Type B pancreatic cell (in vitro differentiated cells): ENCODE measurements around the gene GUCY1B1. TPM values are rescaled to one million over a fixed set of nuclear protein-coding genes. Genes with fewer than 3 reads are reported as not detected.
A peak's percentile ranks its signal among the peaks of the same experiment; 100 is the strongest.

Experiments used
- DNase-seq: peaks from one replicate; pipeline ENCODE4 v3.0.0; 2021; ENCODE audit warnings: mixed read lengths; ENCODE audit not compliant: unreplicated experiment; ENCODE audit errors: extremely low spot score
- H3K27ac Mint-ChIP-seq: 2 replicates; pipeline ENCODE4 v1.8.0; 2021; ENCODE audit warnings: mild to moderate bottlenecking, mixed read lengths
- H3K27me3 Mint-ChIP-seq: 2 replicates; pipeline ENCODE4 v1.8.0; 2021; ENCODE audit warnings: mixed read lengths
- H3K36me3 Mint-ChIP-seq: 2 replicates; pipeline ENCODE4 v1.8.0; 2021; ENCODE audit warnings: mixed read lengths
- H3K4me1 Mint-ChIP-seq: one replicate; pipeline ENCODE4 v1.8.0; 2021; ENCODE audit warnings: mixed read lengths; ENCODE audit not compliant: unreplicated experiment
- H3K4me3 Mint-ChIP-seq: 2 replicates; pipeline ENCODE4 v1.8.0; 2021; ENCODE audit warnings: mild to moderate bottlenecking, mixed read lengths
- H3K9me3 Mint-ChIP-seq: 2 replicates; pipeline ENCODE4 v1.8.0; 2021; ENCODE audit warnings: mixed read lengths
- total RNA-seq: library from RNA; stranded (reverse); gene quantifications from 2 replicates; pipeline ENCODE4 v1.2.1, GENCODE V29; 2021; ENCODE audit warnings: low replicate concordance
- TF ChIP-seq, protein P1 (sequence below): fragments of 200-600 bp; sonication (generic); conservative IDR thresholded peaks from 2 replicates; pipeline ENCODE4 v1.5.0; 2021; ENCODE audit warnings: antibody characterized with exemption, mild to moderate bottlenecking

The GUCY1B1 gene
- total RNA-seq, 1 donor from 2014 or later: 6.6 TPM

DNA sequence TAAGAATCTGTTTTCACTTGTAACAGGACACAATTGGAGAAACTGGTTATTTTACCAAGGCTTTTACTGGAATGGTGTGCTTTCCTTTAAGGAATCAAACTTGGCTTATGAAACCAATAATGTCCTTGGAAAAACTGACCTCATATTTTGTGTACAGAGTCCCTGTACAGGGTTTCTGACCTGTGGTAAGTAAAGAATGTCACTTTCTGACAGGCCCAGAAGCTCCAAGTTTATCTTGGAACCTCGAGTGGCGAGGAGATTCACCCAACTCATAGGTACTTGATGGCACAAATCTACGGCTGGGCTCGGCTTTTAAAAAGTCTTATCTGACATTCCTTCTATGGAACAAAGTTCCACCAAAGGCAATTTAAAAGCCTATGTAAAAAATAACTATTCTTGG, 90.2 kb downstream of the GUCY1B1 start:
- peaks cover 9% of the 10 kb centered on the region for H3K9me3 Mint-ChIP-seq
- H3K36me3 Mint-ChIP-seq: peaks cover 6% of the 10 kb centered on the region
- H3K4me1 Mint-ChIP-seq: no peaks in the 10 kb centered on the region
- H3K27ac Mint-ChIP-seq: no peak overlapping the region
- no peak overlapping the region for H3K4me3 Mint-ChIP-seq
- DNase-seq: no peak
- TF ChIP-seq, protein P1, sequence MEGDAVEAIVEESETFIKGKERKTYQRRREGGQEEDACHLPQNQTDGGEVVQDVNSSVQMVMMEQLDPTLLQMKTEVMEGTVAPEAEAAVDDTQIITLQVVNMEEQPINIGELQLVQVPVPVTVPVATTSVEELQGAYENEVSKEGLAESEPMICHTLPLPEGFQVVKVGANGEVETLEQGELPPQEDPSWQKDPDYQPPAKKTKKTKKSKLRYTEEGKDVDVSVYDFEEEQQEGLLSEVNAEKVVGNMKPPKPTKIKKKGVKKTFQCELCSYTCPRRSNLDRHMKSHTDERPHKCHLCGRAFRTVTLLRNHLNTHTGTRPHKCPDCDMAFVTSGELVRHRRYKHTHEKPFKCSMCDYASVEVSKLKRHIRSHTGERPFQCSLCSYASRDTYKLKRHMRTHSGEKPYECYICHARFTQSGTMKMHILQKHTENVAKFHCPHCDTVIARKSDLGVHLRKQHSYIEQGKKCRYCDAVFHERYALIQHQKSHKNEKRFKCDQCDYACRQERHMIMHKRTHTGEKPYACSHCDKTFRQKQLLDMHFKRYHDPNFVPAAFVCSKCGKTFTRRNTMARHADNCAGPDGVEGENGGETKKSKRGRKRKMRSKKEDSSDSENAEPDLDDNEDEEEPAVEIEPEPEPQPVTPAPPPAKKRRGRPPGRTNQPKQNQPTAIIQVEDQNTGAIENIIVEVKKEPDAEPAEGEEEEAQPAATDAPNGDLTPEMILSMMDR: no peak
- H3K27me3 Mint-ChIP-seq: no peaks in the 10 kb centered on the region

DNA sequence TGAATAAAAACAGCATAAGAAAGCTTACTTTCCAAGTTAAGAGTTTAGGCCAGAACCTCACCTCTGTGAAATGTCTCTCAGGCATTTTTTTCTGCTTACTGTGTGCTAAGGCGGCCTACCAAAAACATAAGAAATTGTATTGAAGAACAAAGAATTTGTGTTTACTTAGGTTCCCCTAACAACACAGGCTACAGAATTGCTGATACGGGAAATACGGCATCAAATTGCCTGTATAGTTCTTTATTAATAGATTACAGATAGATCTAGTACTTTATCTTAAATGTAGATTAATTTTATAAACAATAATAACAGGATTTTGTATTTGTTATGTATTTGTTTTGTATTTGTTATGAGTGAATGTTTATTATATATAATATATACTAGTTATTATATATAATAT, 94.4 kb downstream of the GUCY1B1 start:
- Mint-ChIP-seq H3K27me3 (no peaks in the 10 kb centered on the region), H3K4me3 (no peak overlapping the region), H3K9me3 (peaks cover 9% of the 10 kb centered on the region), H3K27ac (no peak overlapping the region), H3K4me1 (peaks cover 12% of the 10 kb centered on the region), H3K36me3 (peaks cover 6% of the 10 kb centered on the region)
- no peak for DNase-seq
- TF ChIP-seq, protein P1: no peak

DNA sequence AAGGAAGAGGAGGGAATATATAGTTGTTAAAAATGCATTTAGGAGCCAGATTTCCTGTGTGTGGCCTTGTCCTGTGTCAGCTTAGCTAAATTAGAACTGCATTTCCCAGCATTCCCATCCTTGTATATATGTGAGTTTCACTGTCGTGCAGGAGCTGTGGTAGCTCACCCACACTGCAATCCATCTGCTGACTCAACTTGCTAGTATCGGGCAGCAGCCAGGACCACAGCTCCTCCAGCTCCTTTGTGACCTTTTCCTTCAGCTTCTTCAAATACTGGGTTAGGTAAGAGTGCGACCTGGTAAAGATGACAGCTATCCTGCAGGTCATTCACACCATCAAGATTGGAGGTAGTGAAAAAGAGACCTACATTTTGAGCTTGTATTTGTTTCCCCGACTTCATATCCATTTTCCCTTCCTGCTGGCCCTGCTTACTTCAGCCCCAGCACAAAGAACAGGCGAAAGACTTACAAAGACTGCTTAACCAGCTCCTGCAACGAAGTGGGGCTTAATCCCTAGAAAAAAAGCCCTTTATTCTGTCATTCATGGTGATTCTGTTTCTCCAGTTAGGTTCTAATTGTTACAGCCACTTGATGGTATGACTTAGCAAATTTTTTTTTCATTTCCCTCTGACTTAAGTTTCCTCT, 95.9 kb downstream of the GUCY1B1 start:
- H3K4me3 Mint-ChIP-seq: peak overlapping the region; percentile 76
- no peak for DNase-seq
- TF ChIP-seq, protein P1: no peak
- peaks cover 6% of the 10 kb centered on the region for H3K36me3 Mint-ChIP-seq
- H3K27ac Mint-ChIP-seq: peak overlapping the region; percentile 94
- H3K4me1 Mint-ChIP-seq: peaks cover 12% of the 10 kb centered on the region
- H3K27me3 Mint-ChIP-seq: no peaks in the 10 kb centered on the region
- H3K9me3 Mint-ChIP-seq: peaks cover 9% of the 10 kb centered on the region

DNA sequence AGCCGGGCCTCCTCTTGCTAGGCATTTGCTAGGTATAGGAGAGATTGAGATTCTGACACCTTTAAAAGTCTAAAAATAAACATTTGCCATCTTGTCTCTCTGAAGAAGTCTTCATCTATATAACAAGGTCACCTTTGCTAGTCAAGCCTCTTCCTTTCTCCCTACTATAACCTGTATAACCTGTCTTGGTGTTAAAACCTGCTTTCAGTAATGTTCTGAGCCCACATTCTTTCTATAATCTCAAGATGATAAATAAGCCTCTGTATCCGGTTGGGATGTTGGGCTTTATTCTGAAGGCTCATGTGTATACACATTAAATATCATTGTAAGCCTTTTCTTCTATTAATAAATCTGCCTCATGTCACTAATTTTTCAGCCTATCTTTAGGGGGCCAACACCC, 97.1 kb downstream of the GUCY1B1 start:
- Mint-ChIP-seq H3K36me3 (no peaks in the 10 kb centered on the region), H3K4me1 (peaks cover 12% of the 10 kb centered on the region), H3K4me3 (peak overlapping the region; percentile 19), H3K27me3 (no peaks in the 10 kb centered on the region), H3K27ac (peak overlapping the region; percentile 48), H3K9me3 (peaks cover 3% of the 10 kb centered on the region)
- no peak for DNase-seq
- TF ChIP-seq, protein P1: no peak

Other genes starting within 250 kb of the GUCY1B1 start
- gene GUCY1A1, start 92.2 kb upstream of the GUCY1B1 start, total RNA-seq: 6.2 and 8.6 TPM in 2 replicates
- not detected in 2 replicates for gene ASIC5, start 107.3 kb downstream of the GUCY1B1 start, total RNA-seq
- gene TDO2, start 144.7 kb downstream of the GUCY1B1 start, total RNA-seq: 8.0 and 10.6 TPM in 2 replicates
- gene CTSO, start 194.8 kb downstream of the GUCY1B1 start, total RNA-seq: 4.3 and 12.3 TPM in 2 replicates